Heart right ventricle (tissue), 16 donors: ENCODE data around the gene HEXA. TPM values are rescaled to one million over a fixed set of nuclear protein-coding genes. Genes with fewer than 3 reads are reported as not detected.
"Not testable (repeated sequence)": the region's sequence is repeated elsewhere in the genome, so short reads cannot be mapped to it uniquely, and the experiment has no call there.

Experiments used
- ATAC-seq, 8 donors: fragments of 200-7000 bp; cut with Tn5 transposase; one replicate each; pipeline ENCODE4 v1.9.1; 2020; ENCODE audit warnings: mild to moderate bottlenecking in 8 of 8, moderate library complexity in 8 of 8, moderate number of reproducible peaks in 1 of 8
- DNase-seq, 2 donors: peaks; one replicate each; pipeline ENCODE4 v3.0.0-alpha.2; 2020
- H3K27ac ChIP-seq, 10 donors: fragments of 200-600 bp; sonication (generic) in 2 of 10; one replicate each; pipeline versions ENCODE4 v1.5.0 to v1.8.0; 2020 to 2022; ENCODE audit warnings: mild to moderate bottlenecking in 3 of 10
- H3K27me3 ChIP-seq, 7 donors: fragments of 200-600 bp; one replicate each; pipeline ENCODE4 v1.8.0; 2021 to 2022; ENCODE audit warnings: mild to moderate bottlenecking in 2 of 7
- H3K36me3 ChIP-seq, 9 donors: fragments of 200-600 bp; sonication (generic) in 1 of 9; one replicate each; pipeline versions ENCODE4 v1.5.0 to v1.8.0; 2020 to 2022; ENCODE audit warnings: mild to moderate bottlenecking in 2 of 9
- H3K4me1 ChIP-seq, 9 donors: fragments of 200-600 bp; sonication (generic) in 1 of 9; one replicate each; pipeline versions ENCODE4 v1.5.0 to v1.8.0; 2020 to 2022; ENCODE audit warnings: mild to moderate bottlenecking in 4 of 9
- H3K4me3 ChIP-seq, 10 donors: fragments of 200-600 bp; sonication (generic) in 2 of 10; one replicate each; pipeline versions ENCODE4 v1.5.0 to v1.8.0; 2020 to 2022; ENCODE audit warnings: mild to moderate bottlenecking in 7 of 10, moderate library complexity in 2 of 10
- H3K9me3 ChIP-seq, 11 donors: fragments of 200-600 bp in 10 of 11; sonication (generic) in 2 of 11; one replicate each; pipeline versions ENCODE4 v1.5.0 to v1.8.0; 2013 to 2022; ENCODE audit warnings: mild to moderate bottlenecking in 2 of 11, control low read depth in 1 of 11, moderate library complexity in 1 of 11
- CTCF ChIP-seq, 9 donors: fragments of 200-600 bp; sonication (generic) in 2 of 9; IDR thresholded peaks; one replicate each; pipeline versions ENCODE4 v1.5.0 to v1.8.0; 2021 to 2022; ENCODE audit warnings: antibody characterized with exemption in 9 of 9, mild to moderate bottlenecking in 5 of 9, moderate library complexity in 1 of 9
- WGBS, 2 donors: extraction: QIAGEN DNeasy Blood & Tissue Kit; methylation state at CpG; one replicate each; pipeline ENCODE4 v1.1.7; 2013; ENCODE audit warnings: inconsistent platforms in 1 of 2; 5-methylcytosine and 5-hydroxymethylcytosine counted together
- intact Hi-C, 10 donors: fragments of 100-400 bp; cut with DNase I; formaldehyde crosslinking; loops; one replicate each; pipeline versions ENCODE4 v1.11.1 to v1.14.2; 2022
- polyA plus RNA-seq, 2 donors: library from polyadenylated mRNA; stranded (reverse); fragments of 200-250 nt; gene quantifications; one replicate each; pipeline ENCODE4 v1.2.3, GENCODE V29; 2013
- total RNA-seq, 10 donors: library from RNA; stranded (reverse); fragmentation: NEBNext Ultra II Directional in 3 of 10; extraction: Animal tissue kit (Norgen Biotek cat#: 25700) in 3 of 10; gene quantifications; one replicate each; pipeline versions ENCODE4 v1.2.1 to v1.2.4, GENCODE V29; 2021 to 2023
- donor health status: Arrhythmogenic right ventricular cardiomyopathy.
- donor health status: ischemic (EF 13 %, LVEDD 7.1; RV severe dilation, severe dysfunction).
- donor health status: healthy with polysubstance abuse.
- donor health status: DM: no; HTN: yes; CAD: no.
- donor health status: DM: no; HTN: no; CAD: no.
- donor health status: ischemic (EF 25% LVEDD 6.9; RV normal size, moderate dysfunction).
- donor health status: ischemic (EF 25% LVEDD 5.7; RV mildly dilated, moderate dysfunction).
- donor health status: healthy.
- donor health status: DM: yes; HTN: yes; CAD: no.
- donor health status: Ischemic cardiomyopathy.
- donor health status: ischemic (EF 35%, LVEDD 5.7; RV mildly dilated, moderate dysfunction).
- donor health status: nonischemic (EF 11% LVEDD 7.7; RV severe dilation, severe dysfunction).
- donor health status: DM: yes; HTN: yes; CAD: no.
- donor health status: PGD.
- donor health status: ischemic (EF 29% LVEDD 5.4; RV normal size, mild dysfunction).
- donor health status: nonischemic (EF 23%, LVEDD 6.1; RV moderate dilation, normal function).

HEXA gene
- total and polyA plus RNA-seq, 12 donors: 48.8 to 129 (median 77.3) TPM

DNA sequence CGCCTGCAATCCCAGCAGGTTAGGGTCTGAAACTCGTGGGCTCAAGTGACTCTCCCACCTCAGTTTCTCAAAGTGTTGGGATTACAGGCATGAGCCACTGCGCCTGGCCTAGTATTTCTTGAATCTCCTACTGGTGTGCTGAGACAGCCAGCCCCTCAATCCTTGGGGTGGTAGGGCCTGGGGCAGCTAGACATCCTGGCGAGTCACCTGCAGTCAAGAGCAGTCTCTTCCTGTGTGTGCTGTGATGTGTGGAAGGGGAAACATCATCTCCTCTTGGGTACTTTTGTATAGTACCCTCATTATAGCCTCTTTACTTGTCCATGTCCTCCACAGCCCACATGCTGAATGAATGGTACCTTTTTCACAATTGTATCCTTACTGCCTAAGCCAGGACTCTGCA, 4.9 kb upstream of the HEXA start:
- H3K4me1 ChIP-seq: peaks cover 4 to 27% (median 15%) of the 10 kb centered on the region in 9 donors
- WGBS, 2 donors: 74 to 76% methylated on average over 4 of the region's 4 CpGs
- DNase-seq (no peak), ATAC-seq (no peak)
- H3K27ac ChIP-seq: no peak overlapping the region
- no peaks in the 10 kb centered on the region for H3K9me3 ChIP-seq
- no peak overlapping the region for H3K4me3 ChIP-seq
- intact Hi-C loops: loop anchor here in 1 of 10 donors (10.0 kb wide), 1 partner anchor 84 kb away; no protein-coding TSS in a partner anchor
- no peak for TF ChIP-seq CTCF (IDR thresholded peaks at IDR 0.05)
- H3K27me3 ChIP-seq: peaks cover 0 to 26% (median 5%) of the 10 kb centered on the region in 7 donors
- no peaks in the 10 kb centered on the region for H3K36me3 ChIP-seq

DNA sequence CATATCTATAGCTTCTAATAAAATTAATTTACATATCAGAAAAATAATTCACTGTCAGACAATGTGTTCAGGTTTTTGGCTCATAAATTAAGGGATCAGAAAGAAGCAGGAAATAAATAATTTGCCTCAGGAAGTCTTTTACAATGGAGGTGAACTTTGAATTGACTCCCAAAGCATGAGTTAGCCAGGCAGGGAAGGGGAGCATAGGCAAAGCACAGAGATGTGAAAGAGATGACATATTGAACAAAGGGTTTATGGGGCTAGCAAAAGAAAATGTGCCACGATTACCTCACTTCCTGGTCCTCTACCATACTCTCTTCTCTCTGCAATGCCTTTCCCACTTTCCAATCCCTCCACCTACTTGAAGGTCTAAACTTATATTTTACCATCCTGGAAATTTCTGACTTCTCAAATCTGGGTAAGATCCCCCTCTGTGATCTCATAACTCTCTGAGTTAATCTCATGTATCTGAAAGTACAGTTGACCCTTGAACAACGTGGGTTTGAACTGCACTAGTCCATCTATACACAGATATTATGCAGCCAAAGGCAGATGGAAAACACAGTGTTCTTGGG, 4.1 kb upstream of the HEXA start:
- no peak for ATAC-seq
- H3K27me3 ChIP-seq: peaks cover 0 to 18% (median 5%) of the 10 kb centered on the region in 7 donors

DNA sequence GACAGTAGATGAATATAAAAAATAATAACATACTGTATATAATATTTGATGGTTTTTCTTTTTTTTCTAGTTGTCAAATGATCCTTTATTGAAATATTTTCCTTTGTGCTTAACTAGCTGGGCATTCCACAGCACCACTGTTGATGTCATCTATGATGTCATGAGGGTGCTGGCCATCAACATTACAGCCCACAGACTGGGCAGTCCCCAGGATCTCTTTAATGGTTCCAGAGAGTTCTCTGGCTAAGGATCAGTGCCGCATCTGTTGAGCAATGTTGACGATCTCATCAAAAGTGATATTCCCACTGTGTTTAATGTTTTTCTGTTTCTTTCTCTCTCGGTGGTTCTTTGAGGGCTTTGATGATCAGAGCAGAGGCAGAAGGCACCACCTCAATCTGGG, 3.3 kb upstream of the HEXA start:
- not testable (repeated sequence) for ATAC-seq, H3K9me3 ChIP-seq, DNase-seq, H3K4me3 ChIP-seq, H3K36me3 ChIP-seq, H3K27ac ChIP-seq
- H3K4me1 ChIP-seq: peaks cover 6 to 43% (median 27%) of the 10 kb centered on the region in 9 donors
- intact Hi-C loops: loop anchor here in 5 of 10 donors (5.0 to 10.0 kb wide), 3 partner anchors 93 to 676 kb away; partner anchors contain the start of genes ARIH1 (in 5 of the 5) and NEO1 (in 1 of the 5)
- peaks cover 0 to 10% (median under 1%) of the 10 kb centered on the region in 7 donors for H3K27me3 ChIP-seq
- 82% methylated on average over 3 of the region's 3 CpGs for WGBS, 2 donors

More for the DNA sequence above, 4.1 kb upstream of the HEXA start:
- intact Hi-C loops: loop anchor here in 6 of 10 donors (5.0 to 10.0 kb wide), 4 partner anchors 85 to 675 kb away; partner anchors contain the start of genes ARIH1 (in 5 of the 6) and NEO1 (in 1 of the 6)
- peaks cover 6 to 35% (median 19%) of the 10 kb centered on the region in 9 donors for H3K4me1 ChIP-seq
- no peak overlapping the region for H3K4me3 ChIP-seq
- H3K36me3 ChIP-seq: no peaks in the 10 kb centered on the region
- WGBS, 2 donors: 44 to 50% methylated on average over 2 of the region's 2 CpGs
- no peak for TF ChIP-seq CTCF (IDR thresholded peaks at IDR 0.05)
- no peak overlapping the region for H3K27ac ChIP-seq
- no peak for DNase-seq
- no peaks in the 10 kb centered on the region for H3K9me3 ChIP-seq

- peaks cover 6 to 61% (median 34%) of the 10 kb centered on the region in 9 donors for H3K4me1 ChIP-seq
- H3K9me3 ChIP-seq: no peaks in the 10 kb centered on the region
- ATAC-seq (no peak), DNase-seq (no peak)
- H3K27me3 ChIP-seq: no peaks in the 10 kb centered on the region
- WGBS, 2 donors: 86 to 93% methylated on average over 1 of the region's 1 CpG
- H3K36me3 ChIP-seq: peaks cover 0 to 3% (median 0%) of the 10 kb centered on the region in 9 donors
- TF ChIP-seq CTCF (IDR thresholded peaks at IDR 0.05): no peak
- H3K4me3 ChIP-seq: peak overlapping the region in 1 of 10 donors; percentile 71
- intact Hi-C loops: loop anchor here in 5 of 10 donors (5.0 to 10.0 kb wide), 3 partner anchors 95 to 677 kb away; partner anchors contain the start of genes ARIH1 (in 5 of the 5) and NEO1 (in 1 of the 5)
- peak overlapping the region in 3 of 10 donors; percentile 83 to 94 (median 91) for H3K27ac ChIP-seq
These were observed 1.5 kb upstream of the HEXA start for GRCh38 chr15:72377331-72377730.
